Natural killer cell (primary cell): ENCODE measurements around the gene DPP4. TPM values are rescaled to one million over a fixed set of nuclear protein-coding genes. Genes with fewer than 3 reads are reported as not detected.

Source experiments
- ATAC-seq, 3 donors: fragments of 150-1000 bp in 2 of 3; fragments of 200-7000 bp in 1 of 3; cut with Tn5 transposase; 1 replicate in 1 of 3; 2 replicates in 2 of 3; pipeline ENCODE4 v1.10.0; 2021; ENCODE audit warnings: mild to moderate bottlenecking in 2 of 3, moderate library complexity in 2 of 3
- DNase-seq, 2 donors: peaks; one replicate each; pipeline versions ENCODE4 v3.0.0 to v3.0.0-alpha.2; 2013 to 2021; ENCODE audit warnings: mixed read lengths in 1 of 2
- H3K27ac ChIP-seq: one replicate; pipeline ENCODE4 v1.5.1; 2013; ENCODE audit warnings: mild to moderate bottlenecking, low read length
- H3K27me3 ChIP-seq: one replicate; pipeline ENCODE4 v1.6.1; 2013; ENCODE audit warnings: low read length; ENCODE audit not compliant: control insufficient read depth, insufficient read depth
- H3K36me3 ChIP-seq: one replicate; pipeline ENCODE4 v1.6.1; 2013; ENCODE audit warnings: low read length; ENCODE audit not compliant: control insufficient read depth, insufficient read depth
- H3K4me1 ChIP-seq: one replicate; pipeline ENCODE4 v1.6.1; 2013; ENCODE audit warnings: low read length; ENCODE audit not compliant: control insufficient read depth, insufficient read depth
- H3K4me3 ChIP-seq: one replicate; pipeline ENCODE4 v1.5.1; 2013; ENCODE audit warnings: low read length
- H3K9me3 ChIP-seq: one replicate; pipeline ENCODE4 v1.6.1; 2013; ENCODE audit warnings: low read length; ENCODE audit not compliant: control insufficient read depth, insufficient read depth
- H3K27ac Mint-ChIP-seq, 2 donors: one replicate each; pipeline ENCODE4 v1.8.0; 2022; ENCODE audit warnings: mild to moderate bottlenecking in 2 of 2, mixed read lengths in 2 of 2, moderate library complexity in 1 of 2
- H3K27me3 Mint-ChIP-seq, 2 donors: one replicate each; pipeline ENCODE4 v1.8.0; 2022; ENCODE audit warnings: low read depth in 2 of 2, mixed read lengths in 2 of 2
- H3K36me3 Mint-ChIP-seq: one replicate; pipeline ENCODE4 v1.8.0; 2022; ENCODE audit warnings: mixed read lengths
- H3K4me1 Mint-ChIP-seq, 2 donors: one replicate each; pipeline ENCODE4 v1.8.0; 2022; ENCODE audit warnings: mixed read lengths in 2 of 2
- H3K4me3 Mint-ChIP-seq: one replicate; pipeline ENCODE4 v1.8.0; 2022; ENCODE audit warnings: mild to moderate bottlenecking, moderate library complexity, mixed read lengths
- H3K9me3 Mint-ChIP-seq, 2 donors: one replicate each; pipeline ENCODE4 v1.8.0; 2022; ENCODE audit warnings: mixed read lengths in 2 of 2
- WGBS: methylation state at CpG from one replicate; pipeline ENCODE4 v1.1.7; 2013; ENCODE audit warnings: missing lambda C conversion rate; ENCODE audit not compliant: insufficient coverage; 5-methylcytosine and 5-hydroxymethylcytosine counted together
- intact Hi-C: fragments of 100-400 bp; cut with micrococcal nuclease; formaldehyde crosslinking; loops from one replicate; pipeline ENCODE4 v1.14.2; 2022
- total RNA-seq, 4 donors: library from RNA; stranded (reverse); fragments of 120-200 nt in 1 of 4; gene quantifications; one replicate each; pipeline versions ENCODE4 v1.2.3 to v1.2.4, GENCODE V29; 2013 to 2022
- TF ChIP-seq, protein P1 (sequence below): fragments of 200-600 bp; IDR thresholded peaks from one replicate; pipeline ENCODE4 v1.8.0; 2022; ENCODE audit warnings: antibody characterized with exemption

DPP4 gene
- total RNA-seq, 3 donors from 2014 or later (not counting 1 experiment from before 2014, with no cell fraction given), result 1.8 to 2.3 (median 1.8) TPM

DNA sequence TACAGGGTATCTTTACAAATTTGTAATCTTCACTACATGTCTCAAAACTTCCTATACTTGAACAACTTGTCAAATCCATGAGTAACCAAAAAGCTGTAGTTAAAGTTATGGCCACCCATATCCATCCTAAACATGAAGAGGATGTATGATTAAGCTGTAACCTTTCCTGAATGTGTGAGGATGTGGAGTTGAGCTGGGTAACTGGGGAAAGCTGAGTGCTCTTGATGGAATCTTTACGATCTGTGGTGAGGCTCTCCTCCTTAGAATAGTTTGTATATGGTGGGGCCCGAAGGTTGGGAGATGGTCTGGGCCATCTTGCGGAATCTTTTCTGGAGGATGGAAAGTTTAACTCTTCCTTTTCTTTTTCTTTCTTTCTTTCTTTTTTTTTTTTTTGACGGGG lies 29.4 kb downstream of the DPP4 start:
- H3K9me3 ChIP-seq, result no peaks in the 10 kb centered on the region
- no peaks in the 10 kb centered on the region for H3K36me3 ChIP-seq
- Mint-ChIP-seq H3K4me1 (no peaks in the 10 kb centered on the region), H3K9me3 (no peaks in the 10 kb centered on the region), H3K36me3 (no peaks in the 10 kb centered on the region), H3K27me3 (no peaks in the 10 kb centered on the region), H3K27ac (no peak overlapping the region), H3K4me3 (no peak overlapping the region)
- intact Hi-C loops, result no loop called here
- 100% methylated on average over 1 of the region's 4 CpGs for whole genome bisulfite sequencing
- no peak overlapping the region for H3K27ac ChIP-seq
- TF ChIP-seq, protein P1, sequence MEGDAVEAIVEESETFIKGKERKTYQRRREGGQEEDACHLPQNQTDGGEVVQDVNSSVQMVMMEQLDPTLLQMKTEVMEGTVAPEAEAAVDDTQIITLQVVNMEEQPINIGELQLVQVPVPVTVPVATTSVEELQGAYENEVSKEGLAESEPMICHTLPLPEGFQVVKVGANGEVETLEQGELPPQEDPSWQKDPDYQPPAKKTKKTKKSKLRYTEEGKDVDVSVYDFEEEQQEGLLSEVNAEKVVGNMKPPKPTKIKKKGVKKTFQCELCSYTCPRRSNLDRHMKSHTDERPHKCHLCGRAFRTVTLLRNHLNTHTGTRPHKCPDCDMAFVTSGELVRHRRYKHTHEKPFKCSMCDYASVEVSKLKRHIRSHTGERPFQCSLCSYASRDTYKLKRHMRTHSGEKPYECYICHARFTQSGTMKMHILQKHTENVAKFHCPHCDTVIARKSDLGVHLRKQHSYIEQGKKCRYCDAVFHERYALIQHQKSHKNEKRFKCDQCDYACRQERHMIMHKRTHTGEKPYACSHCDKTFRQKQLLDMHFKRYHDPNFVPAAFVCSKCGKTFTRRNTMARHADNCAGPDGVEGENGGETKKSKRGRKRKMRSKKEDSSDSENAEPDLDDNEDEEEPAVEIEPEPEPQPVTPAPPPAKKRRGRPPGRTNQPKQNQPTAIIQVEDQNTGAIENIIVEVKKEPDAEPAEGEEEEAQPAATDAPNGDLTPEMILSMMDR, result no peak
- no peak for DNase-seq
- no peaks in the 10 kb centered on the region for H3K27me3 ChIP-seq
- H3K4me3 ChIP-seq, result no peak overlapping the region
- H3K4me1 ChIP-seq, result no peaks in the 10 kb centered on the region
- ATAC-seq, result no peak

DNA sequence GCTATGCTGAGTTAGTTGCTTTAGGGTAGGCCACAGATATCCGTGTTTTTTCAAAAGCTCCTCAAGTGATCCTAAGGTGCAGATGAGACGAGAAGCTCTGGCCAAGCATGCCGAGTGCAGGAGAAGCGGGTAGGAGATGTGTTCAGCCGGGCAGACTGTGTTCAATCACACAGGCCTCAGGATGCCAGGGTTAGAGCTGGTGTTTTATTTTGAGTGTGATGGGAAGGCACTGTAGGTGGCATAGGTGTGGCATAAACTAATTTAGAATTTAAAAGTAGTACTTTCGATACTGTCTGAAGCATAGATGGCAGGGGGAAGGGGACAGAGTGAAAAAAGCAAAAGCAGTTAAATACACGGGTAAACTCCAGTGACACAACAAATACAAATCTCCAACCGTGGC lies 30.9 kb downstream of the DPP4 start:
- no peak overlapping the region for H3K4me3 ChIP-seq
- intact Hi-C loops, result no loop called here
- H3K9me3 ChIP-seq, result no peaks in the 10 kb centered on the region
- H3K4me1 ChIP-seq, result no peaks in the 10 kb centered on the region
- no peaks in the 10 kb centered on the region for H3K4me1 Mint-ChIP-seq
- TF ChIP-seq, protein P1, result no peak
- no peak overlapping the region for H3K4me3 Mint-ChIP-seq
- no peaks in the 10 kb centered on the region for H3K27me3 ChIP-seq
- ATAC-seq (no peak), DNase-seq (no peak)
- no peak overlapping the region for H3K27ac ChIP-seq
- no peaks in the 10 kb centered on the region for H3K9me3 Mint-ChIP-seq
- H3K36me3 Mint-ChIP-seq, result no peaks in the 10 kb centered on the region
- 95% methylated on average over 6 of the region's 8 CpGs for WGBS
- no peak overlapping the region for H3K27ac Mint-ChIP-seq
- no peaks in the 10 kb centered on the region for H3K27me3 Mint-ChIP-seq
- no peaks in the 10 kb centered on the region for H3K36me3 ChIP-seq

DNA sequence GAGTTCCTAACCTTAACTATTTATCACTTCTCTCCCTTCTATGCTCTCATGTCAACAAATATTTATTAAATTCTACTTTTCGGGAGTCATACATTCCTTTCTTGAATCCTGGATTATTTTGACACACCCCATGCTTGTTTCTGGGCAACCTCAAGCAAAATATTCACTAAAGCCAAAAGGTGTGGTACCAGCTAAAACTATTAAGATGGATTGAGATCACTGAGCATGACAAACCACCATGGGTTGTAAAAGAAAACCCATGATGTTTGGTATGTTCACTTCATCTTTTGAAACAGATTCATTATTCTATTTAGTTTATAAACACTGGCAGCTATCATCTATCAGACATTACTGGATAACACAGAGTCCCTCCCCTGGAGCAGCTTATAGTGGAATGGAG lies 32.5 kb downstream of the DPP4 start:
- 93% methylated on average over 1 of the region's 1 CpG for WGBS
- Mint-ChIP-seq H3K27ac (no peak overlapping the region), H3K4me1 (no peaks in the 10 kb centered on the region), H3K36me3 (no peaks in the 10 kb centered on the region), H3K9me3 (no peaks in the 10 kb centered on the region), H3K4me3 (no peak overlapping the region), H3K27me3 (no peaks in the 10 kb centered on the region)
- Histone ChIP-seq H3K27me3 (no peaks in the 10 kb centered on the region), H3K9me3 (no peaks in the 10 kb centered on the region), H3K4me3 (no peak overlapping the region), H3K36me3 (no peaks in the 10 kb centered on the region), H3K4me1 (no peaks in the 10 kb centered on the region), H3K27ac (no peak overlapping the region)
- ATAC-seq, result no peak
- no peak for DNase-seq
- TF ChIP-seq, protein P1, result no peak
- intact Hi-C loops, result no loop called here

DNA sequence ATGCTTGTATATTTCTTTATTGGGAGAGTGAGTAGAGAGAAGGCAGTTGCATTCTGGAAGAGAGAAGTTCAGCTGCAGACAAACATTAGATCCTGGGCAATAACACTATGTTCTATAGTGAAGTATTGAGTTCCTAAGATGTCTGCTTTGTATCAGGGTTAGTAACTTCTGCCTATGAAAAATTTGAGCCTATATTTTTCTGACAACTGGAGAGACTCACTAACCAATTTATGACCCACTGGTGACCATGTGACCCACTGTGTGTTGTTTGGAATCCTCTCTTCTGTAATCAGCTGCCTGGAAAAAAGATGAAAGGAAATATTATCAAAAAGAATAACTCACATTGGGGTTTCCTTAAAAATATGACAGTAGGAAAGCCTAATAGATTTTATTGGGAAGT lies 35.3 kb downstream of the DPP4 start:
- DNase-seq, result no peak
- TF ChIP-seq, protein P1, result no peak
- no peaks in the 10 kb centered on the region for H3K4me1 Mint-ChIP-seq
- Histone ChIP-seq H3K36me3 (no peaks in the 10 kb centered on the region), H3K9me3 (no peaks in the 10 kb centered on the region), H3K4me1 (no peaks in the 10 kb centered on the region), H3K27ac (no peak overlapping the region), H3K4me3 (no peak overlapping the region), H3K27me3 (no peaks in the 10 kb centered on the region)
- no peak overlapping the region for H3K27ac Mint-ChIP-seq
- H3K36me3 Mint-ChIP-seq, result no peaks in the 10 kb centered on the region
- no peaks in the 10 kb centered on the region for H3K27me3 Mint-ChIP-seq
- no peak for ATAC-seq
- intact Hi-C loops, result no loop called here
- H3K9me3 Mint-ChIP-seq, result no peaks in the 10 kb centered on the region
- H3K4me3 Mint-ChIP-seq, result no peak overlapping the region
